ENCODE measurements around the gene UPK3A. TPM values are rescaled to one million over a fixed set of nuclear protein-coding genes. Genes with fewer than 3 reads are reported as not detected.
A peak's percentile ranks its signal among the peaks of the same experiment; 100 is the strongest.

UPK3A gene
- polyA plus RNA-seq, 1 of the 3 experiments (the other 2 are of a cell fraction), result not detected

DNA sequence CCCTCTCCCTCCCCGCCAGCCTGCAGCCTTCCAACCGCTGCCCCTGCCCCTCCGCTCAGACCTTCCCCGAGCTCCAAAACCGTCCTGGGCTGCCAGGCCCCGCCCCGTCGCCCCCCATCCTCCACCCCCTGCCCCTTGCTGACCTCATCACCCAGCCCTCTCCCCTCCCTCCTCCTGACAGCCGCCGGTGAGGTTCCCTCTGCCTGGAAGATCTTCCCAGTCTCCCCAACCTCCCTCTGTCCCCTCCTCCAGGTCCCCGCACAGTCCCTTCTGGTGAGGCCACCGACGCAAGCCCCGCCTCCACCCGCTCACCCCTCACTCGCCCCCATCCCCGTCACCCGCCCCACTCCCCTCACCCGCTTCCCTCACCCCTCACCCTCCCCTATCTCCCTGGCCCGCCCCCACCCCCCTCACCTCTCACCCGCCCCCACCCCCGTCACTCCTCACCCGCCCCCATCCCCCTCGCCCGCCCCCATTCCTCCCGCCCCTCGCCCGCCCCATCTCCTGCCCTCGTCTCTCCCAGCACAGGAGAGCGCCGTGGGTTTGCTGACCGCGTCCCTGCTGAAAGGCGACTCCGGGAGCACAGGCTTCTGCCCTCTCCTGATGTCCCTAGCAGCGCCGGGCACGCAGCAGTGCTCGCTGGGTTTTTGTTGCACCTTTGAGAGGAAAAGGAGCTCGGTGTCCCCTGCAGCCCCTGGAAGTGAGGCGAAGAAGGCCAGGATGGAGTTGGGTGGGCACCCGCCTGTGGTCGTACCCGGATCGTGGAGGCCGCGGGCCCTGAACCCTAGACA, 16.4 kb upstream of the UPK3A start:
- H3K27ac ChIP-seq (ENCODE audit: low read depth in 2 of 2, low read length in 1 of 2), result peak overlapping the region; percentile 42 to 90; a peak in 3 of 4 replicates
- H3K4me2 ChIP-seq, result peak overlapping the region; percentile 92
- H3F3A ChIP-seq (replicated peaks; ENCODE audit: insufficient read depth), result no peaks in the 10 kb centered on the region
- CTCF ChIA-PET, result interaction anchor here (0.6 to 2.0 kb wide), 16 partner anchors 16 to 285 kb away, joined by 3 to 14 read pairs (median 3); partner anchors contain the start of gene FAM118A
- no peaks in the 10 kb centered on the region for H3K27me3 ChIP-seq (ENCODE audit: insufficient read depth)
- no peaks in the 10 kb centered on the region for H3K9me2 ChIP-seq
- H4K20me1 ChIP-seq (ENCODE audit: insufficient read depth), result no peaks in the 10 kb centered on the region
- H3K9ac ChIP-seq, result peak overlapping the region; percentile 51; the same call in 1 of the 2 replicates
- WGBS (ENCODE audit: low lambda C conversion rate), result 5% methylated on average over 42 of the region's 47 CpGs
- no peaks in the 10 kb centered on the region for H3K9me3 ChIP-seq
- peak overlapping the region; percentile 97 for H2AFZ ChIP-seq (ENCODE audit: low read depth)
- H3K4me1 ChIP-seq (ENCODE audit: control insufficient read depth in 1 of 2, insufficient read depth in 2 of 2, low read depth in 1 of 2, low read length in 1 of 2), result peaks cover 0 to 12% of the 10 kb centered on the region in 2 experiments; a peak in 1 of 4 replicates
- H3K36me3 ChIP-seq (replicated peaks in 1 of 2; ENCODE audit: control insufficient read depth in 1 of 2, insufficient read depth in 2 of 2, low read length in 1 of 2), result no peaks in the 10 kb centered on the region
- TF ChIP-seq, protein P1, sequence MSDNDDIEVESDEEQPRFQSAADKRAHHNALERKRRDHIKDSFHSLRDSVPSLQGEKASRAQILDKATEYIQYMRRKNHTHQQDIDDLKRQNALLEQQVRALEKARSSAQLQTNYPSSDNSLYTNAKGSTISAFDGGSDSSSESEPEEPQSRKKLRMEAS (IDR thresholded peaks at IDR 0.05; ENCODE audit: low read depth), result no peak
- TF ChIP-seq FOXJ3 (CRISPR knock-in tag; IDR thresholded peaks at IDR 0.05) (no peak), POLR2AphosphoS5 (IDR thresholded peaks at IDR 0.05; ENCODE audit: low read depth, low read length) (no peak)
- no peaks in the 10 kb centered on the region for H3K79me2 ChIP-seq (ENCODE audit: insufficient read depth)
- POLR2A ChIA-PET, result interaction anchor here (1.2 kb wide), 1 partner anchor 286 kb away, joined by 3 read pairs; no protein-coding TSS in a partner anchor
- peak overlapping the region; percentile 62 to 79 for H3K4me3 ChIP-seq (ENCODE audit: low read depth in 2 of 2, low read length in 1 of 2)
- DNase-seq, result peak; percentile 94

DNA sequence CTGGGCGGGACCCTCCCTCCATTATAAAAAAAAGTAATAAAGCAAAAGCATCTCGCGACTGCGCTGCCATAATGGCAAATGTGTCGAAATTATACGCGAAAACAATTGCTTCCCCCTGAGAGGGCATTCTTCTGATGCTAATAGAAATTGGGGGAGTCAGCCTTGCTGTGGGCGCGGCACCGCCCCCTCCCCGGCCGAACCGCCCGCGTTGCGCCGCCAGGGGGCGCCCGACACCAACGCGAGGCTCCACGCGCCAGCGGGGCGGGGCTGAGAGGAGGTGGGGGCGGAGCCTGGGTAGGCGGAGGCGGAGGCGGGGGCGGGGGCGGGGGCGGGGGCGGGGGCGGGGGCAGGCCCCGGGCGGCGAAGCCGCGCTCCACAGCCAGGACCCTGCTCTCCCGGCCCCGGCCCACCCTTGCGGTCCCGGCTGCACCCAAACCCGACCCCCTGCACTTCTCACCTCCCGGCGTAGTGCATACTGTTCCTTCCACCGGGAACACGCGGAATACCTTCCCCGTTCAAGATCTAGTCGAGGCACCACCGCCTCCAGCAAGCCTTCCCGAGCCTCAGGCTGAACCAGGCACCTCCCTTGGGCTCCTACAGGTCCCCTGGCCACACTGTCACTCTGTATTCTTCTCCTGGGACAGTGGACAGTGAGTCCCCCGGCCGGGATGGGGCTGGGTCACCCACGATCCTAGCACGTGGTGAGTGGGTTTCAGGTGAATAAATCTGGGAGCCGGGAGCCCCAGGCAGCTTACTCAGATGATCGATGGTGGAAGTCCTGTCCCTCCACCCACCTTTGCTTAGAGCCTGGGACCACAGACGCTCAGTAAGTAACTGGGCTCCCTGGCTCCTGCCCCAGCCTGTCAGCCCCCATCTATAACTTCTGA, 15.5 kb upstream of the UPK3A start:
- peak overlapping the region; percentile 62 to 79 for H3K4me3 ChIP-seq (ENCODE audit: low read depth in 2 of 2, low read length in 1 of 2)
- H3K27ac ChIP-seq (ENCODE audit: low read depth in 2 of 2, low read length in 1 of 2), result peak overlapping the region; percentile 42 to 90; a peak in 3 of 4 replicates
- peak overlapping the region; percentile 97 for H3K4me2 ChIP-seq
- no peaks in the 10 kb centered on the region for H3K36me3 ChIP-seq (replicated peaks in 1 of 2; ENCODE audit: control insufficient read depth in 1 of 2, insufficient read depth in 2 of 2, low read length in 1 of 2)
- WGBS (ENCODE audit: low lambda C conversion rate), result 3% methylated on average over 18 of the region's 60 CpGs
- no peaks in the 10 kb centered on the region for H4K20me1 ChIP-seq (ENCODE audit: insufficient read depth)
- ChIA-PET CTCF (interaction anchor here (0.7 to 2.0 kb wide), 17 partner anchors 15 to 304 kb away, joined by 3 to 14 read pairs (median 3); partner anchors contain the start of gene FAM118A), POLR2A (no interaction called here)
- H3K79me2 ChIP-seq (ENCODE audit: insufficient read depth), result no peaks in the 10 kb centered on the region
- no peaks in the 10 kb centered on the region for H3K27me3 ChIP-seq (ENCODE audit: insufficient read depth)
- no peaks in the 10 kb centered on the region for H3K9me3 ChIP-seq
- peak; percentile 93 for DNase-seq
- H3K4me1 ChIP-seq (ENCODE audit: control insufficient read depth in 1 of 2, insufficient read depth in 2 of 2, low read depth in 1 of 2, low read length in 1 of 2), result peaks cover 0 to 5% of the 10 kb centered on the region in 2 experiments; a peak in 1 of 4 replicates
- H3F3A ChIP-seq (replicated peaks; ENCODE audit: insufficient read depth), result no peaks in the 10 kb centered on the region
- peak; percentile 86 for TF ChIP-seq RAD21 (IDR thresholded peaks at IDR 0.05; ENCODE audit: low read length)
- TF ChIP-seq, protein P2, sequence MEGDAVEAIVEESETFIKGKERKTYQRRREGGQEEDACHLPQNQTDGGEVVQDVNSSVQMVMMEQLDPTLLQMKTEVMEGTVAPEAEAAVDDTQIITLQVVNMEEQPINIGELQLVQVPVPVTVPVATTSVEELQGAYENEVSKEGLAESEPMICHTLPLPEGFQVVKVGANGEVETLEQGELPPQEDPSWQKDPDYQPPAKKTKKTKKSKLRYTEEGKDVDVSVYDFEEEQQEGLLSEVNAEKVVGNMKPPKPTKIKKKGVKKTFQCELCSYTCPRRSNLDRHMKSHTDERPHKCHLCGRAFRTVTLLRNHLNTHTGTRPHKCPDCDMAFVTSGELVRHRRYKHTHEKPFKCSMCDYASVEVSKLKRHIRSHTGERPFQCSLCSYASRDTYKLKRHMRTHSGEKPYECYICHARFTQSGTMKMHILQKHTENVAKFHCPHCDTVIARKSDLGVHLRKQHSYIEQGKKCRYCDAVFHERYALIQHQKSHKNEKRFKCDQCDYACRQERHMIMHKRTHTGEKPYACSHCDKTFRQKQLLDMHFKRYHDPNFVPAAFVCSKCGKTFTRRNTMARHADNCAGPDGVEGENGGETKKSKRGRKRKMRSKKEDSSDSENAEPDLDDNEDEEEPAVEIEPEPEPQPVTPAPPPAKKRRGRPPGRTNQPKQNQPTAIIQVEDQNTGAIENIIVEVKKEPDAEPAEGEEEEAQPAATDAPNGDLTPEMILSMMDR (IDR thresholded peaks at IDR 0.05), result peak; percentile 81
- TF ChIP-seq EP300 (IDR thresholded peaks at IDR 0.05; ENCODE audit: borderline replicate concordance in 1 of 2, low read depth in 1 of 2, low read length in 1 of 2), result no peak
- TF ChIP-seq ELF1 (IDR thresholded peaks at IDR 0.05), result no peak
- peak; percentile 87 for TF ChIP-seq SMC3 (IDR thresholded peaks at IDR 0.05; ENCODE audit: low read depth, low read length)
- TF ChIP-seq MXI1 (IDR thresholded peaks at IDR 0.05; ENCODE audit: low read depth, low read length), result peak; percentile 25; the same call in 1 of the 2 replicates
- H3K9ac ChIP-seq, result peak overlapping the region; percentile 51; the same call in 1 of the 2 replicates
- peak overlapping the region; percentile 97 for H2AFZ ChIP-seq (ENCODE audit: low read depth)
- no peaks in the 10 kb centered on the region for H3K9me2 ChIP-seq

Measured in SK-N-SH (cell line).